Stimulated activated CD4-positive, alpha-beta T cell treated with anti-CD3 and anti-CD28 coated beads, Interleukin-1b, Interleukin-23, amount 100 ng/mL, for 48 hours (primary cell): ENCODE data around the gene LMTK2.
"Not testable (repeated sequence)": the region's sequence is repeated elsewhere in the genome, so short reads cannot be mapped to it uniquely, and the experiment has no call there.

ENCODE experiments used
- DNase-seq: peaks from one replicate; pipeline ENCODE4 v3.0.0-alpha.2; 2020

LMTK2 gene

GRCh38 chr7:98107313-98107721, 655 bp downstream of the LMTK2 start:
- no peak for DNase-seq

- no peak for DNase-seq
These were observed 3.8 kb downstream of the LMTK2 start for GRCh38 chr7:98110249-98111022.

- no peak for DNase-seq
These were observed 5.4 kb downstream of the LMTK2 start for GRCh38 chr7:98112077-98112476.

- no peak for DNase-seq
These were observed 9.3 kb downstream of the LMTK2 start for GRCh38 chr7:98115746-98116525.

GRCh38 chr7:98116656-98117461, 10.2 kb downstream of the LMTK2 start:
- DNase-seq = no peak

GRCh38 chr7:98119256-98119918, 12.7 kb downstream of the LMTK2 start:
- no peak for DNase-seq

GRCh38 chr7:98120559-98120958, 13.9 kb downstream of the LMTK2 start:
- DNase-seq = no peak

- not testable (repeated sequence) for DNase-seq
These were observed 14.7 kb downstream of the LMTK2 start for GRCh38 chr7:98121388-98121787.

GRCh38 chr7:98123365-98123696, 16.7 kb downstream of the LMTK2 start:
- no peak for DNase-seq

GRCh38 chr7:98125759-98126158, 19.1 kb downstream of the LMTK2 start:
- no peak for DNase-seq

GRCh38 chr7:98126311-98127142, 19.9 kb downstream of the LMTK2 start:
- no peak for DNase-seq

GRCh38 chr7:98128346-98128745, 21.7 kb downstream of the LMTK2 start:
- DNase-seq = no peak

GRCh38 chr7:98130959-98131358, 24.3 kb downstream of the LMTK2 start:
- no peak for DNase-seq

GRCh38 chr7:98133181-98133580, 26.5 kb downstream of the LMTK2 start:
- peak; percentile 6 for DNase-seq

GRCh38 chr7:98133621-98134303, 27.1 kb downstream of the LMTK2 start:
- no peak for DNase-seq

- no peak for DNase-seq
These were observed 28.0 kb downstream of the LMTK2 start for GRCh38 chr7:98134420-98135228.

- no peak for DNase-seq
These were observed 29.3 kb downstream of the LMTK2 start for GRCh38 chr7:98135984-98136383.

GRCh38 chr7:98136423-98136822, 29.8 kb downstream of the LMTK2 start:
- DNase-seq = no peak

GRCh38 chr7:98137134-98137825, 30.6 kb downstream of the LMTK2 start:
- DNase-seq = no peak

GRCh38 chr7:98137826-98138151, 31.1 kb downstream of the LMTK2 start:
- DNase-seq = no peak
